Endothelial cell (in vitro differentiated cells): ENCODE data around the gene RGS7. TPM values are rescaled to one million over a fixed set of nuclear protein-coding genes. Genes with fewer than 3 reads are reported as not detected.

ENCODE experiments used
- DNase-seq: peaks from one replicate; pipeline ENCODE4 v3.0.0; 2021; ENCODE audit warnings: low spot score
- H3K27ac Mint-ChIP-seq: one replicate; pipeline ENCODE4 v1.8.0; 2021; ENCODE audit warnings: mixed read lengths, inconsistent platforms; ENCODE audit not compliant: unreplicated experiment
- H3K27me3 Mint-ChIP-seq: one replicate; pipeline ENCODE4 v1.8.0; 2021; ENCODE audit warnings: mild to moderate bottlenecking, moderate library complexity, mixed read lengths, inconsistent platforms; ENCODE audit not compliant: unreplicated experiment
- H3K36me3 Mint-ChIP-seq: one replicate; pipeline ENCODE4 v1.8.0; 2021; ENCODE audit warnings: mild to moderate bottlenecking, low read depth, mixed read lengths, inconsistent platforms; ENCODE audit not compliant: unreplicated experiment
- H3K4me1 Mint-ChIP-seq: one replicate; pipeline ENCODE4 v1.8.0; 2021; ENCODE audit warnings: mild to moderate bottlenecking, mixed read lengths, inconsistent platforms; ENCODE audit not compliant: unreplicated experiment
- H3K4me3 Mint-ChIP-seq: one replicate; pipeline ENCODE4 v1.8.0; 2021; ENCODE audit warnings: mild to moderate bottlenecking, mixed read lengths, inconsistent platforms; ENCODE audit not compliant: unreplicated experiment
- H3K9me3 Mint-ChIP-seq: one replicate; pipeline ENCODE4 v1.8.0; 2021; ENCODE audit warnings: mixed read lengths, inconsistent platforms; ENCODE audit not compliant: unreplicated experiment
- CTCF ChIP-seq: fragments of 200-600 bp; sonication (generic); IDR thresholded peaks from one replicate; pipeline ENCODE4 v1.5.0; 2021; ENCODE audit warnings: antibody characterized with exemption; ENCODE audit not compliant: unreplicated experiment
- total RNA-seq: library from RNA; stranded (reverse); fragmentation: NEBNext Ultra II Directional; extraction: Animal tissue kit (Norgen Biotek cat#: 25700); gene quantifications from one replicate; pipeline ENCODE4 v1.2.1, GENCODE V29; 2021; ENCODE audit not compliant: unreplicated experiment

The RGS7 gene
- total RNA-seq, 1 donor from 2014 or later = 1.4 TPM

GRCh38 chr1:241276391-241276790, 80.6 kb downstream of the RGS7 start:
- Mint-ChIP-seq H3K4me3 (no peak overlapping the region), H3K9me3 (no peaks in the 10 kb centered on the region), H3K4me1 (no peaks in the 10 kb centered on the region), H3K27ac (no peak overlapping the region), H3K27me3 (no peaks in the 10 kb centered on the region), H3K36me3 (peaks cover 4% of the 10 kb centered on the region)
- DNase-seq = no peak
- TF ChIP-seq CTCF = no peak

GRCh38 chr1:241275981-241276380, 81.0 kb downstream of the RGS7 start:
- TF ChIP-seq CTCF = no peak
- Mint-ChIP-seq H3K36me3 (peaks cover 4% of the 10 kb centered on the region), H3K9me3 (no peaks in the 10 kb centered on the region), H3K27me3 (no peaks in the 10 kb centered on the region), H3K4me1 (no peaks in the 10 kb centered on the region), H3K27ac (no peak overlapping the region), H3K4me3 (no peak overlapping the region)
- DNase-seq = no peak

- Mint-ChIP-seq H3K27ac (no peak overlapping the region), H3K4me3 (no peak overlapping the region), H3K9me3 (no peaks in the 10 kb centered on the region), H3K27me3 (no peaks in the 10 kb centered on the region), H3K36me3 (peaks cover 4% of the 10 kb centered on the region), H3K4me1 (no peaks in the 10 kb centered on the region)
- DNase-seq = no peak
- TF ChIP-seq CTCF = no peak
Measured at GRCh38 chr1:241275226-241275625, 81.8 kb downstream of the RGS7 start.

- no peak for TF ChIP-seq CTCF
- Mint-ChIP-seq H3K27me3 (no peaks in the 10 kb centered on the region), H3K27ac (no peak overlapping the region), H3K36me3 (peaks cover 4% of the 10 kb centered on the region), H3K9me3 (no peaks in the 10 kb centered on the region), H3K4me1 (no peaks in the 10 kb centered on the region), H3K4me3 (no peak overlapping the region)
- no peak for DNase-seq
Measured at GRCh38 chr1:241274693-241275092, 82.3 kb downstream of the RGS7 start.

- peaks cover 4% of the 10 kb centered on the region for H3K36me3 Mint-ChIP-seq
- no peak for TF ChIP-seq CTCF
- no peak for DNase-seq
- no peaks in the 10 kb centered on the region for H3K9me3 Mint-ChIP-seq
- H3K27ac Mint-ChIP-seq = no peak overlapping the region
- no peaks in the 10 kb centered on the region for H3K27me3 Mint-ChIP-seq
- no peaks in the 10 kb centered on the region for H3K4me1 Mint-ChIP-seq
- H3K4me3 Mint-ChIP-seq = no peak overlapping the region
Measured at GRCh38 chr1:241272828-241273227, 84.2 kb downstream of the RGS7 start.
